T-helper 2 cell (primary cell): ENCODE results near the gene CEP162.
A peak's percentile ranks its signal among the peaks of the same experiment; 100 is the strongest.
"Not testable (repeated sequence)": the region's sequence is repeated elsewhere in the genome, so short reads cannot be mapped to it uniquely, and the experiment has no call there.

Experiments
- DNase-seq, 5 experiments: peaks; one replicate each; pipeline versions ENCODE4 v3.0.0 to v3.0.0-alpha.2; 2012 to 2022

Gene CEP162

GRCh38 chr6:84150705-84151104 lies 76.7 kb downstream of the CEP162 start:
- peak in 1 of 5 experiments; percentile 19 for DNase-seq

DNA sequence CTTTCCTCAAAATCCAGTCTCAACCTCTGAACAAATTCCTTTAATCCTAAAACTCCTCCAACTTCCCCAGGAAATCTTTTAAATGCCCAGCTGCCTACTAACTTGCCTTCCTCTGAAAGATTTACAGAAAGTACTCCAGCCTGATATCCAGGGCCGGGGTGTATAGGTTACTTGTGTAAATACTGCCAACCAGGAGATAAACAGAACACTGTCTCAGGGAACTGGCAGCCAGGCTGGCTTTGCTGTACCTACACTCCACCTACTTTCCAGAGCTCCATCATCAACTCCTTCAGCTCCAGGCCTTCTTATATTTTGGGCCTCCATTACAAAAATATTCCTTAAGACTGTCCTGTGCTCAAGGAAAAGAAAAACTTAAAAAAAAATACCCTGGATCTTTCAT lies 85.9 kb downstream of the CEP162 start:
- no peak for DNase-seq

- DNase-seq, result no peak
Measured at GRCh38 chr6:84139311-84139710, 88.1 kb downstream of the CEP162 start.

GRCh38 chr6:84137989-84138575 lies 89.4 kb downstream of the CEP162 start:
- DNase-seq, result peak in 1 of 5 experiments; percentile 3

- no peak for DNase-seq
Measured at GRCh38 chr6:84137051-84137375, 90.4 kb downstream of the CEP162 start.

GRCh38 chr6:84136364-84137050 lies 90.9 kb downstream of the CEP162 start:
- no peak for DNase-seq

- no peak for DNase-seq
Measured at GRCh38 chr6:84135291-84135690, 92.2 kb downstream of the CEP162 start.

DNA sequence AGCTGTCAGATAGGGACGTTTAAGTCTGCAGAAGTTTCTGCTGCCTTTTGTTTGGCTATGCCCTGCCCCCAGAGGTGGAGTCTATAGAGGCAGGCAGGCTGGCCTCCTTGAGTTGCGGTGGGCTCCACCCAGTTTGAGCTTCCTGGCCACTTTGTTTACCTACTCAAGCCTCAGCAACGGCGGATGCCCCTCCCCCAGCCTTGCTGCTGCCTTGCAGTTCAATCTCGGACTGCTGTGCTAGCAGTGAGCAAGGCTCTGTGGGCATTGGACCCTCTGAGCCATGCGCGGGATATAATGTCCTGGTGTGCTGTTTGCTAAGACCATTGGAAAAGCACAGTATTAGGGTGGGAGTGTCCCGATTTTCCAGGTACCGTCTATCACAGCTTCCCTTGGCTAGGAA lies 94.1 kb downstream of the CEP162 start:
- DNase-seq, result not testable (repeated sequence)

DNA sequence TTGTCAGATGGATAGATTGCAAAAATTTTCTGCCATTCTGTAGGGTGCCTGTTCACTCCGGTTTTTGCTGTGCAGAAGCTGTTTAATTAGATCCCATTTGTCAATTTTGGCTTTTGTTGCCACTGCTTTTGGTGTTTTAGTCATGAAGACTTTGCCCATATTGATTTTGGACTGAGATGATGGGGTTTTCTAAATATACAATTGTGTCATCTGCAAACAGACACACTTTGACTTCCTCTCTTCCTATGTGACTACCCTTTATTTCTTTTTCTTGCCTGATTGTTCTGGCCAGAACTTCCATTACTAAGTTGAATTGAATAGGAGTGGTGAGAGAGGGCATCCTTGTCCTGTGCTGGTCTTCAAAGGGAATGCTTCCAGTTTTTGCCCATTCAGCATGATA lies 97.9 kb downstream of the CEP162 start:
- not testable (repeated sequence) for DNase-seq

- DNase-seq, result no peak
Measured at GRCh38 chr6:84123186-84123585, 104.3 kb downstream of the CEP162 start.

DNA sequence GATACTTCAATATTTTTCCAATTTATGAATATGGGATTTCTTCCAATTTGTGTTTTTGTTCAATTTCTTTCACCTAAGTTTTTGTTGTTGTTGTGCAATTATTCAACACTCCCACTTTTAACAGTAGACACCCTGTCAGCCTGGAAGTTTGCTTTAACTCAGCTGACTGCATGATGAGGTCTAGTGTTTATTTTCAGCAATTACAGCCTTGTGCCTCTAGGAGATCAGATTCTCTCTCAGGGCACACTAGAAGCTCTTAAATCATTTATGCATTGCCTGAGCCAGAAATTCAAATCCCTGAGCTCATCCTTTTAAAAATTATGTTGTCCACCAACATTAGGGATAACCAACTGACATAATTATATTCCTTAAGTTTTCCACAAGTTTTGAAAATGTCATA lies 108.2 kb downstream of the CEP162 start:
- no peak for DNase-seq

DNA sequence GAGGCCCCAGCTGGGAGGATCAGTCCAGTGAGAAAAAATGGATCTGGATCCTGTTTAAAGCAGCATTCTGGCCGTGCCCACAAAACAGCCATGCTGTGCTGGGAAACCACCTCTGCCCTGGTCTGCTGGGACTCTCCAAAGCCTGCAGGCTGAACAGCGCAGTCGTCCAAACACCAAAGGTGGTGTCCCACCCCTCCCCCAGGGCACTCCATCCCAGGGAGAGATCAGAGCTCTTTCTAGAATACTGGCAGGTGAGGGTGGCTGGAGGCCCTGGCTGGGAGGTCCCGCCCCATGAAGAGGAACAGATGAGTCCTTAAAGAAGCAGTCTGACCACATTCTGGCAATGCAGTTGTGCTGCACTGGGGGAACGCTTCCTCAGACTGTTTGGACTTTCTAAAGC lies 109.3 kb downstream of the CEP162 start:
- DNase-seq, result no peak

GRCh38 chr6:84114933-84115594 lies 112.4 kb downstream of the CEP162 start:
- not testable (repeated sequence) for DNase-seq

GRCh38 chr6:84111351-84111750 lies 116.1 kb downstream of the CEP162 start:
- DNase-seq, result not testable (repeated sequence)

DNA sequence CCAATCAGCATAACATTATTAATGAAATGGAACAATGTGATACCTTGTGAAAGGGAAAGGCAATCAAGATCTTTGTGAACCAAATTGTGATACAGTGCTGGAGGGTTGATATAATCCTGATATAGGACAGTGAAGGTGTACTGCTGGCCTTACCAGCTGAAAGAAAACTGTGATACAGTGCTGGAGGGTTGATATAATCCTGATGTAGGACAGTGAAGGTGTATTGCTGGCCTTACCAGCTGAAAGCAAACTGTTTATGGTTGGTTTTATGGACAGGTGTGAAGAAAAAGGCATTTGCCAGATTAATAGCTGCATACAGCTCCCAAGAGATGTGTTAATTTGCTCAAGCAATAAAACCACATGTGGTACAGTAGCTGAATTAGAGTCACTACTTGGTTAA lies 119.9 kb downstream of the CEP162 start:
- DNase-seq, result no peak

GRCh38 chr6:84105215-84105924 lies 122.1 kb downstream of the CEP162 start:
- DNase-seq, result not testable (repeated sequence)

DNA sequence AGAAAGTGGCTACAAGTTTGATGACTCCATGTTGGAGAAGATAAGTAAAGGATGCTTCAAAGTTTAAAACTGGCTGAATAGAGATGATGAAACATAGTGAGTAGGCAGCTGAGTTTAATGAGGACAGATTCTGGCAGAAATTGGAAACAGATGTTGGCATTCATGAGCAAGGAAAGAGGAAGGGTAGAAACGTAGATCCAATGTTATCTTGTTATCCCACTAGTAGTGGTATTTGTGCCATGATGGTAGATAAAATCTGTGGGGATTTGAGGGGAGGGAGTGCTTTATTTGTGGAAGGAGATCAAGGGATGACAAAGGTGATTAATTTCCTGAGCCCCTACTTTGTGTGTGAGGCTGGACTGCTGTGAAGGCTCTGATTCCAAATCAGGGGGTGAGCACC lies 124.4 kb downstream of the CEP162 start:
- DNase-seq, result no peak

- DNase-seq, result no peak
Measured at GRCh38 chr6:84095156-84095555, 132.3 kb downstream of the CEP162 start.

GRCh38 chr6:84093441-84094435 lies 133.7 kb downstream of the CEP162 start:
- no peak for DNase-seq

GRCh38 chr6:84089552-84089951 lies 137.9 kb downstream of the CEP162 start:
- DNase-seq, result no peak

DNA sequence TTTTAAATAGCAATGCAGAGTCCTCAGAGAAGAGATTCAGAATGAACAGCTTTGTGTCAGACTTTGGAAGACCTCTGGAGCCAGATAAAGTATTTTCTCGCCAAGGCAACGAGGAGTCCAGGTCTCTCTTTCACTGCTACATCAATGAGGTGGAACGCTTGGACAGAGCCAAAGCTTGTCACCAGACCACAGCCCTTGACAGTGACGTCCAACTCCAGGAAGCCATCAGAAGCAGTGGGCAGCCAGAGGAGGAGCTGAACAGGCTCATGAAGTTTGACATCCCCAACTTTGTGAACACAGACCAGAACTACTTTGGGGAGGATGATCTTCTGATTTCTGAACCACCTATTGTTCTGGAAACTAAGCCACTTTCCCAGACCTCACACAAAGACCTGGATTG lies 138.4 kb downstream of the CEP162 start:
- no peak for DNase-seq
